GM23248 (cell line): ENCODE data around the gene RNF150.

ENCODE experiments used
- EZH2 ChIP-seq: fragments of 200-600 bp; sonication (generic); IDR thresholded peaks from 2 replicates; pipeline ENCODE4 v1.6.1; 2018; ENCODE audit warnings: antibody characterized with exemption, mild to moderate bottlenecking; ENCODE audit not compliant: insufficient read depth, poor library complexity, severe bottlenecking
- EZH2phosphoT487 ChIP-seq: fragments of 200-600 bp; sonication (generic); IDR thresholded peaks from 2 replicates; pipeline ENCODE4 v1.6.1; 2018; ENCODE audit warnings: antibody characterized with exemption, moderate library complexity, mild to moderate bottlenecking, low read depth; ENCODE audit not compliant: insufficient read depth

DNA sequence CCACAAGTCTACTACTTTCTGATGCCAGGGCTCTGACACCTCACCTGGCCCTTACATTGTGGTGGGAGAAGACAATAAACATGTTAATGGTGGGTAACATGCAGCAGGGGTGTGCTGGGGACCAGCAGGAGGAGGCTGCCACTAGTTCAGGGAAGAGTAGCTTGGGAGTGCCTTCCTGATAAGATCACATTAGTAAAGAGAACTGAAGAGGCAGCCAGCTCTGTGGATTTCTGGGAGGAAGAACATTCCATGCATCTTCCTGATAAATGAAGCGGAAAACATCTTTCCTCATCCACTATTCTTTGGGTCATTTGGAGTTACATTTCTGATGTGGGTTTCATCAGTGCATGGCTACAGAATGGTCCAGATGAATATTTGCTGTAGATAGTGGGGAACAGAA lies 9.0 kb downstream of the RNF150 start:
- no peak for TF ChIP-seq EZH2
- no peak for TF ChIP-seq EZH2phosphoT487
